Smooth muscle cell (in vitro differentiated cells): Measurements from ENCODE around the gene CTRB2. TPM values are rescaled to one million over a fixed set of nuclear protein-coding genes. Genes with fewer than 3 reads are reported as not detected.

Source experiments
- DNase-seq: peaks from one replicate; lab custom pipeline; 2025; ENCODE audit not compliant: unreplicated experiment; lab: John Stamatoyannopoulos, UW
- H2AFZ ChIP-seq: fragments of 200-600 bp; sonication (generic); 2 replicates; pipeline ENCODE4 v1.6.0; 2016; ENCODE audit warnings: antibody characterized with exemption, low read depth, mild to moderate bottlenecking
- H3F3A ChIP-seq: fragments of 200-600 bp; sonication (generic); 2 replicates; pipeline ENCODE4 v1.6.0; 2017; ENCODE audit warnings: antibody characterized with exemption, low read depth
- H3K27ac ChIP-seq: fragments of 200-600 bp; sonication (generic); 2 replicates; pipeline ENCODE4 v1.5.1; 2016; ENCODE audit warnings: low read depth, mild to moderate bottlenecking
- H3K27me3 ChIP-seq: fragments of 200-600 bp; sonication (generic); 2 replicates; pipeline ENCODE4 v1.6.1; 2016; ENCODE audit warnings: low read depth, mild to moderate bottlenecking
- H3K36me3 ChIP-seq: fragments of 200-600 bp; sonication (generic); 2 replicates; pipeline ENCODE4 v1.5.1; 2016; ENCODE audit warnings: low read depth
- H3K4me1 ChIP-seq: fragments of 200-600 bp; sonication (generic); 2 replicates; pipeline ENCODE4 v1.5.1; 2016; ENCODE audit warnings: low read depth
- H3K4me2 ChIP-seq: fragments of 200-600 bp; sonication (generic); 2 replicates; pipeline ENCODE4 v1.6.0; 2016; ENCODE audit warnings: mild to moderate bottlenecking
- H3K4me3 ChIP-seq: fragments of 200-600 bp; sonication (generic); 2 replicates; pipeline ENCODE4 v1.5.1; 2016; ENCODE audit warnings: mild to moderate bottlenecking
- H3K79me2 ChIP-seq: fragments of 200-600 bp; sonication (generic); 2 replicates; pipeline ENCODE4 v1.6.0; 2016; ENCODE audit warnings: low read depth, mild to moderate bottlenecking
- H3K9ac ChIP-seq: fragments of 200-600 bp; sonication (generic); 2 replicates; pipeline ENCODE4 v1.6.0; 2016; ENCODE audit warnings: low read depth
- H3K9me3 ChIP-seq: fragments of 200-600 bp; sonication (generic); replicated peaks from 2 replicates; pipeline ENCODE4 v1.5.1; 2016; ENCODE audit warnings: low read depth
- H4K20me1 ChIP-seq: fragments of 200-600 bp; sonication (generic); 2 replicates; pipeline ENCODE4 v1.6.0; 2016; ENCODE audit warnings: low read depth
- CTCF ChIP-seq: fragments of 200-600 bp; sonication (generic); IDR thresholded peaks from 2 replicates; pipeline ENCODE4 v1.5.1; 2017; ENCODE audit warnings: borderline replicate concordance, mild to moderate bottlenecking, antibody characterized with exemption; ENCODE audit not compliant: insufficient read depth, poor library complexity, severe bottlenecking
- WGBS: methylation state at CpG from one replicate; pipeline ENCODE4 v1.1.7; 2016; ENCODE audit warnings: low lambda C conversion rate; 5-methylcytosine and 5-hydroxymethylcytosine counted together
- polyA plus RNA-seq: library from polyadenylated mRNA; unstranded; fragments of >200 nt; fragmentation: Nextera tagmentation; extraction: Ambion mirVana; gene quantifications from 2 replicates; pipeline ENCODE4 v1.2.1, GENCODE V29; 2016
- total RNA-seq: library from RNA; depleted of rRNA; stranded (reverse); fragments of >200 nt; gene quantifications from 2 replicates; pipeline ENCODE4 v1.2.3, GENCODE V29; 2014

Gene CTRB2
- total and polyA plus RNA-seq, 2 experiments from 2014 or later, result 1.7 to 2.3 TPM

- no peak overlapping the region for H3K4me2 ChIP-seq
- peaks cover 47% of the 10 kb centered on the region for H3K36me3 ChIP-seq
- DNase-seq, result no peak
- no peaks in the 10 kb centered on the region for H4K20me1 ChIP-seq
- H3K4me1 ChIP-seq, result no peaks in the 10 kb centered on the region
- H3K79me2 ChIP-seq, result no peaks in the 10 kb centered on the region
- no peak overlapping the region for H3K4me3 ChIP-seq
- H3K27me3 ChIP-seq, result no peaks in the 10 kb centered on the region
- no peaks in the 10 kb centered on the region for H3F3A ChIP-seq
- H3K9me3 ChIP-seq, result peaks cover 47% of the 10 kb centered on the region
- no peak for TF ChIP-seq CTCF
- no peak overlapping the region for H3K9ac ChIP-seq
- H3K27ac ChIP-seq, result no peak overlapping the region
- WGBS, result 99% methylated on average over 4 of the region's 4 CpGs
- H2AFZ ChIP-seq, result no peak overlapping the region
Measured at GRCh38 chr16:75172578-75172977, 34.4 kb downstream of the CTRB2 start.

GRCh38 chr16:75169899-75170405 is 37.0 kb downstream of the CTRB2 start:
- Histone ChIP-seq H3K4me1 (no peaks in the 10 kb centered on the region), H3K4me2 (no peak overlapping the region), H3K4me3 (no peak overlapping the region), H3K27ac (no peak overlapping the region), H3F3A (no peaks in the 10 kb centered on the region), H4K20me1 (no peaks in the 10 kb centered on the region), H3K79me2 (peaks cover 11% of the 10 kb centered on the region), H3K9ac (no peak overlapping the region), H3K27me3 (no peaks in the 10 kb centered on the region), H3K9me3 (peaks cover 68% of the 10 kb centered on the region), H3K36me3 (peaks cover 69% of the 10 kb centered on the region), H2AFZ (no peak overlapping the region)
- DNase-seq, result no peak
- WGBS, result 97% methylated on average over 10 of the region's 10 CpGs
- no peak for TF ChIP-seq CTCF

- Histone ChIP-seq H3K4me1 (no peaks in the 10 kb centered on the region), H3K27ac (no peak overlapping the region), H2AFZ (no peak overlapping the region), H3K79me2 (peaks cover 56% of the 10 kb centered on the region), H3K4me2 (no peak overlapping the region), H4K20me1 (no peaks in the 10 kb centered on the region), H3K9ac (no peak overlapping the region), H3K36me3 (peaks cover 28% of the 10 kb centered on the region), H3F3A (no peaks in the 10 kb centered on the region), H3K4me3 (no peak overlapping the region), H3K27me3 (no peaks in the 10 kb centered on the region), H3K9me3 (peaks cover 16% of the 10 kb centered on the region)
- no peak for TF ChIP-seq CTCF
- 93% methylated on average over 1 of the region's 1 CpG for whole genome bisulfite sequencing
- DNase-seq, result no peak
Measured at GRCh38 chr16:75160386-75160785, 46.6 kb downstream of the CTRB2 start.

Other genes with a start within 250 kb of the CTRB2 start
- 13.1 and 14.3 TPM in 2 replicates for gene WDR59, start 222.0 kb downstream of the CTRB2 start, total RNA-seq
- gene WDR59, start 222.0 kb downstream of the CTRB2 start, polyA plus RNA-seq, result 19.2 and 29.5 TPM in 2 replicates
- gene ZNRF1, start 208.1 kb downstream of the CTRB2 start, total RNA-seq, result 18.2 and 19.7 TPM in 2 replicates
- gene ZNRF1, start 208.1 kb downstream of the CTRB2 start, polyA plus RNA-seq, result 38.0 and 45.4 TPM in 2 replicates
- gene LDHD, start 90.4 kb downstream of the CTRB2 start, total RNA-seq, result 0.67 and 0.85 TPM in 2 replicates
- gene LDHD, start 90.4 kb downstream of the CTRB2 start, polyA plus RNA-seq, result 1.2 and 1.5 TPM in 2 replicates
- 15.0 and 29.0 TPM in 2 replicates for gene ZFP1, start 58.6 kb downstream of the CTRB2 start, total RNA-seq
- gene ZFP1, start 58.6 kb downstream of the CTRB2 start, polyA plus RNA-seq, result 12.5 and 12.6 TPM in 2 replicates
- not detected in 2 replicates for gene CTRB1, start 11.8 kb upstream of the CTRB2 start, total RNA-seq
- gene CTRB1, start 11.8 kb upstream of the CTRB2 start, polyA plus RNA-seq, result 1.9 and 7.2 TPM in 2 replicates
- gene BCAR1, start 44.5 kb upstream of the CTRB2 start, total RNA-seq, result 49.4 and 49.9 TPM in 2 replicates
- gene BCAR1, start 44.5 kb upstream of the CTRB2 start, polyA plus RNA-seq, result 117 and 123 TPM in 2 replicates
- 59.0 and 87.3 TPM in 2 replicates for gene CFDP1, start 226.3 kb upstream of the CTRB2 start, total RNA-seq
- gene CFDP1, start 226.3 kb upstream of the CTRB2 start, polyA plus RNA-seq, result 81.5 and 91.0 TPM in 2 replicates